ENCODE measurements around the gene CHST1.

DNA sequence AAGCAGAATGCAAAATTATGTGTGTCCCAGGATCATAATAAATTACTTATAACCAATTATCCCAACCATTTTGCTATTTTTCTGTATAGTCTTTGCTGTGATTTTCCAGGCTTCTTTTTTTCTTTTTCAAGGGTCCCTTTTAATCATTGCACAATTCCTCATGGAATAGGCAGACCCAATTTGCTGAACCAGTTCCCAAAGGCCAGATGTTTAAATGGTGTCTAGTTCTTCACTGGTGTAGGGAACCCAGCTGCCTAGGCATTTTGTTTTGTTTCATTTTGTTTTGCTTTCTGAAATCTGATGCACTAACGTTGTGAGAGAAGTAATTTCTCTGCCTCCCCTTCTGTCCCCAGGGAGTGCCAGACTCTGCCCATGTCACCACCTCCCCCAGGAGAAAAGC, 60.4 kb downstream of the CHST1 start:
- TF ChIP-seq, protein P1, sequence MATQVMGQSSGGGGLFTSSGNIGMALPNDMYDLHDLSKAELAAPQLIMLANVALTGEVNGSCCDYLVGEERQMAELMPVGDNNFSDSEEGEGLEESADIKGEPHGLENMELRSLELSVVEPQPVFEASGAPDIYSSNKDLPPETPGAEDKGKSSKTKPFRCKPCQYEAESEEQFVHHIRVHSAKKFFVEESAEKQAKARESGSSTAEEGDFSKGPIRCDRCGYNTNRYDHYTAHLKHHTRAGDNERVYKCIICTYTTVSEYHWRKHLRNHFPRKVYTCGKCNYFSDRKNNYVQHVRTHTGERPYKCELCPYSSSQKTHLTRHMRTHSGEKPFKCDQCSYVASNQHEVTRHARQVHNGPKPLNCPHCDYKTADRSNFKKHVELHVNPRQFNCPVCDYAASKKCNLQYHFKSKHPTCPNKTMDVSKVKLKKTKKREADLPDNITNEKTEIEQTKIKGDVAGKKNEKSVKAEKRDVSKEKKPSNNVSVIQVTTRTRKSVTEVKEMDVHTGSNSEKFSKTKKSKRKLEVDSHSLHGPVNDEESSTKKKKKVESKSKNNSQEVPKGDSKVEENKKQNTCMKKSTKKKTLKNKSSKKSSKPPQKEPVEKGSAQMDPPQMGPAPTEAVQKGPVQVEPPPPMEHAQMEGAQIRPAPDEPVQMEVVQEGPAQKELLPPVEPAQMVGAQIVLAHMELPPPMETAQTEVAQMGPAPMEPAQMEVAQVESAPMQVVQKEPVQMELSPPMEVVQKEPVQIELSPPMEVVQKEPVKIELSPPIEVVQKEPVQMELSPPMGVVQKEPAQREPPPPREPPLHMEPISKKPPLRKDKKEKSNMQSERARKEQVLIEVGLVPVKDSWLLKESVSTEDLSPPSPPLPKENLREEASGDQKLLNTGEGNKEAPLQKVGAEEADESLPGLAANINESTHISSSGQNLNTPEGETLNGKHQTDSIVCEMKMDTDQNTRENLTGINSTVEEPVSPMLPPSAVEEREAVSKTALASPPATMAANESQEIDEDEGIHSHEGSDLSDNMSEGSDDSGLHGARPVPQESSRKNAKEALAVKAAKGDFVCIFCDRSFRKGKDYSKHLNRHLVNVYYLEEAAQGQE (IDR thresholded peaks at IDR 0.05; ENCODE audit: unreplicated experiment), result no peak
- TF ChIP-seq, protein P2, sequence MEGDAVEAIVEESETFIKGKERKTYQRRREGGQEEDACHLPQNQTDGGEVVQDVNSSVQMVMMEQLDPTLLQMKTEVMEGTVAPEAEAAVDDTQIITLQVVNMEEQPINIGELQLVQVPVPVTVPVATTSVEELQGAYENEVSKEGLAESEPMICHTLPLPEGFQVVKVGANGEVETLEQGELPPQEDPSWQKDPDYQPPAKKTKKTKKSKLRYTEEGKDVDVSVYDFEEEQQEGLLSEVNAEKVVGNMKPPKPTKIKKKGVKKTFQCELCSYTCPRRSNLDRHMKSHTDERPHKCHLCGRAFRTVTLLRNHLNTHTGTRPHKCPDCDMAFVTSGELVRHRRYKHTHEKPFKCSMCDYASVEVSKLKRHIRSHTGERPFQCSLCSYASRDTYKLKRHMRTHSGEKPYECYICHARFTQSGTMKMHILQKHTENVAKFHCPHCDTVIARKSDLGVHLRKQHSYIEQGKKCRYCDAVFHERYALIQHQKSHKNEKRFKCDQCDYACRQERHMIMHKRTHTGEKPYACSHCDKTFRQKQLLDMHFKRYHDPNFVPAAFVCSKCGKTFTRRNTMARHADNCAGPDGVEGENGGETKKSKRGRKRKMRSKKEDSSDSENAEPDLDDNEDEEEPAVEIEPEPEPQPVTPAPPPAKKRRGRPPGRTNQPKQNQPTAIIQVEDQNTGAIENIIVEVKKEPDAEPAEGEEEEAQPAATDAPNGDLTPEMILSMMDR (conservative IDR thresholded peaks at IDR 0.05; ENCODE audit: low read depth in 2 of 2), result no peak

Measured in GM23338 (cell line).